DOHH2 (cell line): Measurements from ENCODE around the gene RPUSD1.

Experiments
- CTCF ChIP-seq: fragments of 200-600 bp; sonication (generic); IDR thresholded peaks from one replicate; pipeline ENCODE4 v1.5.1; 2014; ENCODE audit warnings: antibody characterized with exemption, mild to moderate bottlenecking, low read depth, low read length; ENCODE audit not compliant: poor library complexity, severe bottlenecking
- EZH2phosphoT487 ChIP-seq: fragments of 200-600 bp; sonication (generic); IDR thresholded peaks from 2 replicates; pipeline ENCODE4 v1.6.1; 2017; ENCODE audit warnings: borderline replicate concordance, mild to moderate bottlenecking, antibody characterized with exemption, low read length, moderate library complexity, mixed read lengths

GRCh38 chr16:790086-790485 is 1.9 kb upstream of the RPUSD1 start:
- TF ChIP-seq CTCF (no peak), EZH2phosphoT487 (no peak)
